Mesenchymal stem cell (in vitro differentiated cells and primary cell): ENCODE data around the gene PANK4. TPM values are rescaled to one million over a fixed set of nuclear protein-coding genes. Genes with fewer than 3 reads are reported as not detected.

ENCODE experiments used
- DNase-seq: peaks from one replicate; pipeline ENCODE4 v3.0.0-alpha.2; 2013
- H2AFZ ChIP-seq: one replicate; pipeline ENCODE4 v1.6.1; 2013; ENCODE audit warnings: low read depth, mild to moderate bottlenecking, control low read depth, inconsistent platforms, low read length, moderate library complexity
- H2AK5ac ChIP-seq: 2 replicates; pipeline ENCODE4 v1.6.1; 2013; ENCODE audit warnings: low read length, moderate library complexity, mild to moderate bottlenecking, inconsistent platforms; ENCODE audit not compliant: severe bottlenecking
- H2BK120ac ChIP-seq: one replicate; pipeline ENCODE4 v1.6.1; 2013; ENCODE audit warnings: low read depth, mild to moderate bottlenecking, inconsistent platforms, low read length, moderate library complexity
- H2BK12ac ChIP-seq, 2 experiments: one replicate each; pipeline ENCODE4 v1.6.1; 2013; ENCODE audit warnings: inconsistent platforms in 2 of 2, low read length in 2 of 2, mild to moderate bottlenecking in 2 of 2, moderate library complexity in 2 of 2, control low read depth in 1 of 2
- H2BK15ac ChIP-seq: one replicate; pipeline ENCODE4 v1.6.1; 2013; ENCODE audit warnings: mild to moderate bottlenecking, low read depth, inconsistent platforms; ENCODE audit not compliant: poor library complexity, severe bottlenecking
- H2BK5ac ChIP-seq: 2 replicates; pipeline ENCODE4 v1.6.1; 2013; ENCODE audit warnings: low read depth, mild to moderate bottlenecking, low read length, control low read depth, inconsistent platforms; ENCODE audit not compliant: poor library complexity, severe bottlenecking
- H3K14ac ChIP-seq, 2 experiments: one replicate each; pipeline ENCODE4 v1.6.1; 2013; ENCODE audit warnings: inconsistent platforms in 2 of 2, low read length in 2 of 2, control low read depth in 1 of 2, mild to moderate bottlenecking in 1 of 2, moderate library complexity in 1 of 2
- H3K18ac ChIP-seq, 2 experiments: one replicate each; pipeline ENCODE4 v1.6.1; 2013; ENCODE audit warnings: inconsistent platforms in 2 of 2, low read length in 2 of 2, control low read depth in 1 of 2, low read depth in 1 of 2, mild to moderate bottlenecking in 1 of 2
- H3K23ac ChIP-seq, 2 experiments: one replicate each; pipeline ENCODE4 v1.6.1; 2013; ENCODE audit warnings: inconsistent platforms in 2 of 2, low read length in 2 of 2, mild to moderate bottlenecking in 2 of 2, moderate library complexity in 2 of 2, control low read depth in 1 of 2
- H3K27ac ChIP-seq: 2 replicates; pipeline ENCODE4 v1.5.1; 2013; ENCODE audit warnings: mild to moderate bottlenecking, moderate library complexity, low read length, control low read depth, inconsistent platforms; ENCODE audit not compliant: poor library complexity, severe bottlenecking
- H3K27me3 ChIP-seq, 2 experiments: 2 replicates each; pipeline versions ENCODE4 v1.6.1 to v1.7.0; 2013; ENCODE audit warnings: low read length in 2 of 2, mild to moderate bottlenecking in 2 of 2, moderate library complexity in 2 of 2, control low read depth in 1 of 2, inconsistent platforms in 1 of 2; ENCODE audit not compliant: control insufficient read depth in 1 of 2, insufficient read depth in 1 of 2
- H3K36me3 ChIP-seq, 2 experiments: 2 replicates each; pipeline versions ENCODE4 v1.6.1 to v1.7.0; 2013; ENCODE audit warnings: low read length in 2 of 2, control low read depth in 1 of 2, inconsistent platforms in 1 of 2, low read depth in 1 of 2, mild to moderate bottlenecking in 1 of 2; ENCODE audit not compliant: insufficient read depth in 2 of 2, control insufficient read depth in 1 of 2
- H3K4ac ChIP-seq, 2 experiments: one replicate each; pipeline ENCODE4 v1.6.1; 2013; ENCODE audit warnings: inconsistent platforms in 2 of 2, low read length in 2 of 2, mild to moderate bottlenecking in 2 of 2, moderate library complexity in 2 of 2, control low read depth in 1 of 2, low read depth in 1 of 2
- H3K4me1 ChIP-seq: 2 replicates; pipeline ENCODE4 v1.6.1; 2013; ENCODE audit warnings: low read depth, low read length, control low read depth; ENCODE audit not compliant: control insufficient read depth, insufficient read depth
- H3K4me2 ChIP-seq: 2 replicates; pipeline ENCODE4 v1.6.1; 2013; ENCODE audit warnings: low read length, mild to moderate bottlenecking, inconsistent platforms; ENCODE audit not compliant: poor library complexity, severe bottlenecking
- H3K4me3 ChIP-seq, 2 experiments: 2 replicates each; pipeline versions ENCODE4 v1.5.1 to v1.7.0; 2013; ENCODE audit warnings: low read length in 2 of 2, mild to moderate bottlenecking in 2 of 2, control low read depth in 1 of 2, low read depth in 1 of 2; ENCODE audit not compliant: insufficient read depth in 1 of 2
- H3K79me1 ChIP-seq: replicated peaks from 2 replicates; pipeline ENCODE4 v1.6.1; 2013; ENCODE audit warnings: mild to moderate bottlenecking, control low read depth, low read length, inconsistent platforms; ENCODE audit not compliant: poor library complexity, severe bottlenecking
- H3K9ac ChIP-seq: 2 replicates; pipeline ENCODE4 v1.7.0; 2013; ENCODE audit warnings: mild to moderate bottlenecking, low read length, moderate library complexity
- H3K9me3 ChIP-seq: 2 replicates; pipeline ENCODE4 v1.7.0; 2013; ENCODE audit warnings: mild to moderate bottlenecking, low read length; ENCODE audit not compliant: control insufficient read depth
- H4K8ac ChIP-seq: one replicate; pipeline ENCODE4 v1.6.1; 2013; ENCODE audit warnings: inconsistent platforms, mild to moderate bottlenecking, low read length, moderate library complexity
- H4K91ac ChIP-seq: one replicate; pipeline ENCODE4 v1.6.1; 2013; ENCODE audit warnings: mild to moderate bottlenecking, low read length, inconsistent platforms
- WGBS: methylation state at CpG from one replicate; pipeline ENCODE4 v1.1.7; 2013; ENCODE audit warnings: mixed read lengths; 5-methylcytosine and 5-hydroxymethylcytosine counted together
- polyA plus RNA-seq, 2 experiments: library from polyadenylated mRNA; stranded (reverse); fragments of 200-250 nt; gene quantifications; one replicate each; pipeline ENCODE4 v1.2.3, GENCODE V29; 2013

Gene PANK4
- 10.2 TPM for polyA plus RNA-seq (2013, experiment 1 of 2)
- 9.9 TPM for polyA plus RNA-seq (2013, experiment 2 of 2)

GRCh38 chr1:2525920-2526823, at the start of gene PANK4:
Gene PANK4, minus strand, starts transcription at chr1:2526596. Its CDS starts 9 bp downstream, at chr1:2526587.
- peak within 1 kb of the TSS; percentile 88 for H4K8ac ChIP-seq
- peak within 1 kb of the TSS; percentile 74 for H2BK15ac ChIP-seq
- H3K36me3 ChIP-seq: peaks cover 3 to 16% of the 10 kb centered on the region in 2 experiments
- H2BK5ac ChIP-seq: no peak within 1 kb of the TSS
- no peak within 1 kb of the TSS for H2AK5ac ChIP-seq
- peak within 1 kb of the TSS in 1 of 2 experiments; percentile 63 for H3K23ac ChIP-seq
- H4K91ac ChIP-seq: peak within 1 kb of the TSS; percentile 68
- peak; percentile 94 for DNase-seq
- peaks cover 22 to 27% of the 10 kb centered on the region in 2 experiments for H3K27me3 ChIP-seq
- no peak within 1 kb of the TSS for H2AFZ ChIP-seq
- peaks cover 10% of the 10 kb centered on the region for H3K79me1 ChIP-seq
- H2BK120ac ChIP-seq: peak within 1 kb of the TSS; percentile 75
- no peaks in the 10 kb centered on the region for H3K9me3 ChIP-seq
- peak within 1 kb of the TSS; percentile 47 for H3K27ac ChIP-seq
- H2BK12ac ChIP-seq: no peak within 1 kb of the TSS
- H3K4me2 ChIP-seq: peak within 1 kb of the TSS; percentile 72
- peak within 1 kb of the TSS in 1 of 2 experiments; percentile 44 for H3K14ac ChIP-seq
- peak within 1 kb of the TSS; percentile 88 to 96 for H3K18ac ChIP-seq
- H3K9ac ChIP-seq: peak within 1 kb of the TSS; percentile 93
- H3K4me1 ChIP-seq: peaks cover 58% of the 10 kb centered on the region
- peak within 1 kb of the TSS; percentile 90 to 98 for H3K4me3 ChIP-seq
- peak within 1 kb of the TSS; percentile 22 to 35 for H3K4ac ChIP-seq
- under 1% methylated on average over 100 of the region's 107 CpGs for WGBS

GRCh38 chr1:2574350-2574749, 48.0 kb upstream of the PANK4 start:
- Histone ChIP-seq H2AK5ac (no peak overlapping the region), H3K23ac (no peak overlapping the region), H3K9ac (no peak overlapping the region), H3K4me3 (no peak overlapping the region), H3K36me3 (no peaks in the 10 kb centered on the region), H2BK12ac (no peak overlapping the region), H4K8ac (no peak overlapping the region), H3K79me1 (no peaks in the 10 kb centered on the region), H3K4ac (no peak overlapping the region), H2BK15ac (no peak overlapping the region), H2BK5ac (no peak overlapping the region), H3K27ac (no peak overlapping the region), H4K91ac (no peak overlapping the region), H3K4me2 (no peak overlapping the region), H3K14ac (no peak overlapping the region), H2AFZ (no peak overlapping the region), H3K9me3 (peaks cover 6% of the 10 kb centered on the region), H3K18ac (no peak overlapping the region), H3K27me3 (peaks cover 5 to 16% of the 10 kb centered on the region in 2 experiments), H2BK120ac (no peak overlapping the region), H3K4me1 (peaks cover 7% of the 10 kb centered on the region)
- no peak for DNase-seq
- 82% methylated on average over 8 of the region's 9 CpGs for WGBS

- no peak overlapping the region for H2BK15ac ChIP-seq
- H3K27ac ChIP-seq: no peak overlapping the region
- no peak overlapping the region for H3K9ac ChIP-seq
- 91% methylated on average over 7 of the region's 8 CpGs for WGBS
- no peak overlapping the region for H4K91ac ChIP-seq
- no peak overlapping the region for H3K14ac ChIP-seq
- no peak overlapping the region for H2BK12ac ChIP-seq
- no peak overlapping the region for H2AFZ ChIP-seq
- no peak overlapping the region for H4K8ac ChIP-seq
- no peak overlapping the region for H3K4me2 ChIP-seq
- H3K36me3 ChIP-seq: no peaks in the 10 kb centered on the region
- no peak overlapping the region for H3K18ac ChIP-seq
- peaks cover 6% of the 10 kb centered on the region for H3K9me3 ChIP-seq
- no peak overlapping the region for H2BK120ac ChIP-seq
- no peak overlapping the region for H3K4ac ChIP-seq
- H3K27me3 ChIP-seq: peaks cover 5 to 20% of the 10 kb centered on the region in 2 experiments
- no peak for DNase-seq
- no peaks in the 10 kb centered on the region for H3K79me1 ChIP-seq
- no peak overlapping the region for H2BK5ac ChIP-seq
- no peak overlapping the region for H3K23ac ChIP-seq
- H2AK5ac ChIP-seq: no peak overlapping the region
- H3K4me1 ChIP-seq: peaks cover 6% of the 10 kb centered on the region
- no peak overlapping the region for H3K4me3 ChIP-seq
These were observed 47.0 kb upstream of the PANK4 start for GRCh38 chr1:2573250-2573920.

- Histone ChIP-seq H2BK120ac (no peak overlapping the region), H2AK5ac (no peak overlapping the region), H3K23ac (no peak overlapping the region), H2BK15ac (no peak overlapping the region), H3K4ac (no peak overlapping the region), H3K27ac (no peak overlapping the region), H3K9ac (no peak overlapping the region), H3K4me2 (no peak overlapping the region), H3K79me1 (no peaks in the 10 kb centered on the region), H2BK5ac (no peak overlapping the region), H3K14ac (no peak overlapping the region), H3K4me1 (peaks cover 6% of the 10 kb centered on the region), H3K27me3 (peaks cover 5 to 29% of the 10 kb centered on the region in 2 experiments), H3K36me3 (no peaks in the 10 kb centered on the region), H3K9me3 (peaks cover 6% of the 10 kb centered on the region), H2BK12ac (no peak overlapping the region), H3K4me3 (no peak overlapping the region), H4K91ac (no peak overlapping the region), H3K18ac (no peak overlapping the region), H2AFZ (no peak overlapping the region), H4K8ac (no peak overlapping the region)
- no peak for DNase-seq
- WGBS: 89% methylated on average over 9 of the region's 9 CpGs
These were observed 45.0 kb upstream of the PANK4 start for GRCh38 chr1:2571348-2571747.
